Stimulated activated CD8-positive, alpha-beta memory T cell treated with anti-CD3 and anti-CD28 coated beads, Interleukin-12 subunit alpha, Interleukin-12 subunit beta, amount 100 ng/mL, for 4 hours (primary cell): ENCODE data around the gene MANEA.

Experiments used
- DNase-seq: peaks from one replicate; pipeline ENCODE4 v3.0.0-alpha.2; 2020; ENCODE audit warnings: low read depth

The MANEA gene

GRCh38 chr6:95589067-95589466, 11.7 kb downstream of the MANEA start:
- DNase-seq: no peak

DNA sequence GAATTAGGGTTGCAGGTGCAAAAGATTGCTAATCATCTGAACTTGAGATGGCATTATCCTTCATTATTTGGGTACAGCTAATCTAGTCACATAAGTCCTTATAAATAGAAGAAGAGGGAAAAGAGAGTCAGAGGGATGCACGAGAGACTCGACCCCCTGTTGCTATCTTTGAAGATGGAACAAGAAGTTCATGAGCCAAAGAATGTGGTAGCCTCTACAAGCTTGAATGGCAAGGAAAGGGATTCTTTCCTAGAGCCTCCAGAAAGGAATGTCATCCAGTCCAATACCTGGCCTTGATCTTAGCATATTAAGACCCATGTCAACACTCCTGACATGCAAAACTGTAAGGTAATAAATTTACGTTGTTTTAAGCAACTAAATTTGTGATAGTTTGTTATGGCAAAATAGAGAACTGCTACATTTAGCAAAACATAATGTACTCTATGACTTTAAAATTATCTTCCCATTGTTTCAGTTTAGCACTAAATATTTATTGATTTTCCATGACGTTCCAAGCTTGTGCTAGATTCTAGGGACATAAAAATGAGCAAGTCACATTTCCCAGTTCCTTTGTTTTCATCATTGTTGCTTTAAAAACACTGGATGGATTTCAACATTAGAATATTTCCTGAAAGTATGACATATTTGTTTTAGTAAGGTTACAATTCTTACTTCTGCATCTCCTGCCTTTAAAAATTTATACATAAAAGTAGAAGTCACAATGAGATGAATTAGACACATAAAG, 12.7 kb downstream of the MANEA start:
- no peak for DNase-seq

GRCh38 chr6:95593025-95593424, 15.7 kb downstream of the MANEA start:
- no peak for DNase-seq

- no peak for DNase-seq
Observed at GRCh38 chr6:95596021-95596420, 18.7 kb downstream of the MANEA start.

- no peak for DNase-seq
Observed at GRCh38 chr6:95599706-95600105, 22.4 kb downstream of the MANEA start.

- DNase-seq: no peak
Observed at GRCh38 chr6:95601133-95601532, 23.8 kb downstream of the MANEA start.

DNA sequence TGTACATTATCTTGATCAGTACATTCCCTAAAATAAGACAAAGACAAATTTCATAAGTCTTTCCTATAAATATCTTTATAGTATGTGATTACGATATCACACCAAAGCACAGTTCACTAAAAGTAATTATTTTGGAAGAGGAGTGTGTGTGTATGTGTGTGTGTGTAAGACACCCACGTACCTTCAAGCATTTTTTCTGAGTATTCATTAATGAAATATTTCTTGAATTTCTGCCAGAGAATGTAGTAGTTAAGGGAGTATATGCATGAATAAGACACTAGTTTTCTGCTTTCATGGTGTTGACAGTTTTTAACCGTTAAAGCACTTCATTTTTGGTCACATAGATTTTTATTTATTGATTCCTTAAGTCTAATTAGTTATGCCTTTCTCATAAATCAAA, 36.8 kb downstream of the MANEA start:
- DNase-seq: no peak

DNA sequence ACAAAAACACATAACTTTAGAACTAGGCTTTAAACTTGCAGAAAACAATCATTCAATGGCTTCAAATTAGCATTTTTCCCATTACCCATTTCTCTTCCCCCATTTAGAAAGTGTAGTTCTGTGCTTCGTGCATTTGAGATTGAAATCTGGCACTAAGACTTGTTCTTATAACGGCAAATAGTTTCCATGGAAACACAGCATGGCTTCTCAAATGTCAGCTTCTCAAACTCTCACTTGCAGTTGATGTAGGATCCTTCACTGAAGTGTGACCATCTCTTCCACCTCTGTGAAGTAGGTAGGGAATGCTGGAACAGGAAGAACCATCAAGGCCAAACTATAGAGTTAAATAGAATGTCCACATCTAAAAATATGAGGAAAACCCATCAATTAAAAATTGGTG, 52.2 kb downstream of the MANEA start:
- no peak for DNase-seq

GRCh38 chr6:95636552-95637431, 59.5 kb downstream of the MANEA start:
- no peak for DNase-seq

DNA sequence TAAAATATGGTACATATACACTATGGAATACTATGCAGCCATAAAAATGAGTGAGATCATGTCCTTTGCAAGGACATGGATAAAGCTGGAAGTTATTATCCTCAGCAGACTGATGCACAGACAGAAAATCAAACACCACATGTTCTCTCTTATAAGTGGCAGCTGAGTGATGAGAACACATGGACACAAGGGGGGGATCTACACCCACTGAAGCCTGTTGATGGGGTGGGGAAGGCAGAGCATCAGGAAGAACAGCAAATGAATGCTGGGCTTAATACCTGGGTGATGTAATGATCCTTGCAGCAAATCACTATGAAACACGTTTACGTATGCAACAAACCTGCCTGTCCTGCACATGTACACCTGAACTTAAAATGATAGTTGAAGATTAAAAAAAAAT, 71.3 kb downstream of the MANEA start:
- no peak for DNase-seq

GRCh38 chr6:95649451-95649850, 72.1 kb downstream of the MANEA start:
- DNase-seq: no peak

DNA sequence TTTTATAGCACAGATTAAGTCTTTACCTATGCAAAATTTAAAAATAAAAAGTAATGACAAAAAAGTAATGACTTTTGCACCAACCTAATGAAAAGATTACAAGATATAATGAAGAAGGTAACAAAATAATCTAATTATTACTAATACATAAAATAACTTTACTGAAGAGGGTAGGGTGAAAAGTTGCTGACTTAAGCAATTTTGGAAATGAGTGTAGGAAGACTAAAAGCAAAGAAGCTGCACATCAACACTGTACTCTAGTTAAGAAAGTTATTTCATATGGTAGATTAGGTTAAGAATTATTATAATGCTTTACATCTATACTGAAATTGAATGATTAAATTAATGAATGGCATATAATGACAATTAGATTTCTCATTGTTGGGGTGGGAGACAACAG, 76.8 kb downstream of the MANEA start:
- no peak for DNase-seq

DNA sequence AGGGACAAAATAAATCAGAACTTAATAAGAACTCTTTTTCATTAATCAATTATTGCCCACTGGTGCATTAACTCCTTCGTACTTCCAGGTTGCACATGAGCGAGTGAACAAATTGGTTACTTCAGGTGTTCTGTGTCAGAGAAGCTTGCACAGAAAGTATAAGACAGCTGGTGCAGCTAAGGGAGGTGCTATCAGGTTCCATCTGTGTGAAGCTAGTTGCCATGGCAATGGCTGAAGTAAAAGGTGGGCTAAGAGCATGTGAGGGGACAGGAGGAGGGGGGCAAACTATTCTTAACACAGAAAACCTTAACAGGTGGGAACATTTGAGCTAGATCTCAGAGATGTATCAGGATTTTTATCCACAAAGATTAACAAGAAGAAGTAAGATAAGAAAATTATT, 81.6 kb downstream of the MANEA start:
- no peak for DNase-seq
